Calu3 (cell line): ENCODE results near the gene FOXK1. TPM values are rescaled to one million over a fixed set of nuclear protein-coding genes. Genes with fewer than 3 reads are reported as not detected.

Experiments
- BruUV-seq: library from RNA; stranded (reverse); fragments of 400-500 nt; replicated peaks from 2 replicates; lab custom pipeline; 2021; lab: Mats Ljungman, UMichigan
- CTCF ChIA-PET: fragments of 300-600 bp; sonication (Branson Sonifier 250); formaldehyde crosslinking; loops from one replicate; lab custom pipeline; 2022; ENCODE audit warnings: antibody characterized with exemption; lab: Charles Lee
- DNase-seq: peaks from one replicate; pipeline ENCODE4 v3.0.0; 2022
- H3K27ac Mint-ChIP-seq: one replicate; pipeline ENCODE4 v1.8.0; 2022; ENCODE audit warnings: mixed read lengths; ENCODE audit not compliant: unreplicated experiment
- H3K27me3 Mint-ChIP-seq: one replicate; pipeline ENCODE4 v1.8.0; 2022; ENCODE audit warnings: mixed read lengths; ENCODE audit not compliant: unreplicated experiment
- H3K36me3 Mint-ChIP-seq: one replicate; pipeline ENCODE4 v1.8.0; 2022; ENCODE audit warnings: mild to moderate bottlenecking, moderate library complexity, mixed read lengths; ENCODE audit not compliant: insufficient read depth, unreplicated experiment
- H3K4me1 Mint-ChIP-seq: one replicate; pipeline ENCODE4 v1.8.0; 2022; ENCODE audit warnings: mild to moderate bottlenecking, low read depth, mixed read lengths; ENCODE audit not compliant: unreplicated experiment
- H3K4me3 Mint-ChIP-seq: one replicate; pipeline ENCODE4 v1.8.0; 2022; ENCODE audit warnings: mild to moderate bottlenecking, low read depth, moderate library complexity, mixed read lengths; ENCODE audit not compliant: unreplicated experiment
- H3K9me3 Mint-ChIP-seq: one replicate; pipeline ENCODE4 v1.8.0; 2022; ENCODE audit warnings: low read depth, mixed read lengths; ENCODE audit not compliant: unreplicated experiment
- intact Hi-C: fragments of 100-400 bp; cut with micrococcal nuclease; formaldehyde crosslinking; loops from one replicate; pipeline ENCODE4 v1.10.0; 2022; ENCODE audit not compliant: unreplicated experiment
- total RNA-seq: library from RNA; stranded (reverse); gene quantifications from 2 replicates; pipeline ENCODE4 v1.2.3, GENCODE V29; 2022
- TF ChIP-seq, protein P1 (sequence below): fragments of 200-600 bp; IDR thresholded peaks from one replicate; pipeline ENCODE4 v1.8.0; 2022; ENCODE audit warnings: antibody characterized with exemption; ENCODE audit not compliant: unreplicated experiment

The FOXK1 gene
- total RNA-seq, 1 experiment from 2014 or later = 65.9 TPM

DNA sequence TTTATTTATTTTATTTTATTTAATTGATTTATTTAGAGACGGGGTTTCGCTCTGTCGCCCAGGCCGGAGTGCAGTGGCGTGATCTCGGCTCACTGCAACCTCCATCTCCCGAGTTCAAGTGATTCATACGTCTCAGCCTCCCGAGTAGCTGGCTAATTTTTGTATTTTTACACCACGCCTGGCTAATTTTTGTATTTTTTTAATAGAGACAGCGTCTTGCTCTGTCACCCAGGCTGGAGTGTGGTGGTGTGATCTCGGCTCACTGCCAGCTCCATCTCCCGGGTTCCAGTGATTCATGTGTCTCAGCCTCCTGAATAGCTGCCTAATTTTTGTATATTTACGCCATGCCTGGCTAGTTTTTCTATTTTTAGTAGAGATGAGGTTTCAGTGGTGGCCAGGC is 127.6 kb downstream of the FOXK1 start:
- peaks cover 62% of the 10 kb centered on the region for H3K27me3 Mint-ChIP-seq
- TF ChIP-seq, protein P1, sequence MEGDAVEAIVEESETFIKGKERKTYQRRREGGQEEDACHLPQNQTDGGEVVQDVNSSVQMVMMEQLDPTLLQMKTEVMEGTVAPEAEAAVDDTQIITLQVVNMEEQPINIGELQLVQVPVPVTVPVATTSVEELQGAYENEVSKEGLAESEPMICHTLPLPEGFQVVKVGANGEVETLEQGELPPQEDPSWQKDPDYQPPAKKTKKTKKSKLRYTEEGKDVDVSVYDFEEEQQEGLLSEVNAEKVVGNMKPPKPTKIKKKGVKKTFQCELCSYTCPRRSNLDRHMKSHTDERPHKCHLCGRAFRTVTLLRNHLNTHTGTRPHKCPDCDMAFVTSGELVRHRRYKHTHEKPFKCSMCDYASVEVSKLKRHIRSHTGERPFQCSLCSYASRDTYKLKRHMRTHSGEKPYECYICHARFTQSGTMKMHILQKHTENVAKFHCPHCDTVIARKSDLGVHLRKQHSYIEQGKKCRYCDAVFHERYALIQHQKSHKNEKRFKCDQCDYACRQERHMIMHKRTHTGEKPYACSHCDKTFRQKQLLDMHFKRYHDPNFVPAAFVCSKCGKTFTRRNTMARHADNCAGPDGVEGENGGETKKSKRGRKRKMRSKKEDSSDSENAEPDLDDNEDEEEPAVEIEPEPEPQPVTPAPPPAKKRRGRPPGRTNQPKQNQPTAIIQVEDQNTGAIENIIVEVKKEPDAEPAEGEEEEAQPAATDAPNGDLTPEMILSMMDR = no peak
- no peaks in the 10 kb centered on the region for H3K4me1 Mint-ChIP-seq
- no peaks in the 10 kb centered on the region for H3K36me3 Mint-ChIP-seq
- peaks cover 5% of the 10 kb centered on the region for H3K9me3 Mint-ChIP-seq
- DNase-seq = no peak
- no peak overlapping the region for H3K4me3 Mint-ChIP-seq
- BruUV-seq = no TSS peak
- intact Hi-C loops = no loop called here
- no peak overlapping the region for H3K27ac Mint-ChIP-seq
- CTCF ChIA-PET = no interaction called here

DNA sequence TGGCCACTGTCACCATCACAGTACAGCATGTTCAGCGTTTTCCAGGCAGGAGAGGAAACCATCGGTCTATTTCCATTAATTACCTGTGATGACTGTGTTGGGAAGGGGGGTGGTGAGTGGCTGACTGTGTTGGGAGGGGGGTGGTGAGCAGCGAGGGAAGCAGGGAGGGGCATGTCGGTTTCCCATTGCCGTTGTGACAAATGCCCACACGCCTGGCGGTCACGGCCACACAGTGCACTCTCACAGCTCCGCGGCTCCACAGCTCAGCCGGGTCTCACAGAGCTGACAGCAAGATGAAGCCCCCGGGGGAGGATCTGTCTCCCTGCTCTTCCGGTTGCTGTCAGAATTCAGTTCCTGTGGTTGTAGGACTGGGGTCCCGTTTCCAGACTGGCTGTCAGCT is 132.3 kb downstream of the FOXK1 start:
- BruUV-seq = no TSS peak
- Mint-ChIP-seq H3K4me3 (no peak overlapping the region), H3K27me3 (peaks cover 46% of the 10 kb centered on the region), H3K9me3 (peaks cover 5% of the 10 kb centered on the region), H3K27ac (no peak overlapping the region), H3K4me1 (no peaks in the 10 kb centered on the region), H3K36me3 (no peaks in the 10 kb centered on the region)
- DNase-seq = no peak
- intact Hi-C loops = no loop called here
- TF ChIP-seq, protein P1 = no peak
- CTCF ChIA-PET = no interaction called here

DNA sequence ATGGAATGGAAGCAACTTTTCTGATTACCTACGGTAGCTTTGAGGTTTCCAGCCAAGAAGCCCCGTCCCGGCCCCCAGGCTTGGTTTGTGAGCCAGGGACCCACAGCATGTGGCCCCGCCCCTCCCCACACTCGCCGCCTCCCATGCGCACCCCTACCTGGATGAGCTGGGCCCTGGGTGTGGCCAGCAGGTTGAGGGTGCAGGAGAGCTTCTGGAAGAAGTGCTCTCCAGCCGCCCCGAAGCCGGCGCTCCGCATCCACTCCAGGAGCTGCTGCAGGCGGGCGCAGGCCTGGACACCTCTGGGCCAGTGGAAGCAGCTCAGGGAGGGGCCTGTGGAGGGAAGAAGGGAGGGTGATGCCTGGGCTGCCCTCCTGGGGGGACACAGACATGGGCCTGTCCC is 133.0 kb downstream of the FOXK1 start:
- Mint-ChIP-seq H3K27me3 (peaks cover 52% of the 10 kb centered on the region), H3K9me3 (peaks cover 5% of the 10 kb centered on the region), H3K4me1 (no peaks in the 10 kb centered on the region), H3K4me3 (no peak overlapping the region), H3K36me3 (no peaks in the 10 kb centered on the region), H3K27ac (no peak overlapping the region)
- BruUV-seq = no TSS peak
- intact Hi-C loops = no loop called here
- TF ChIP-seq, protein P1 = no peak
- CTCF ChIA-PET = interaction anchor here (0.6 to 1.2 kb wide), 2 partner anchors 40 to 235 kb away, joined by 3 to 6 read pairs; partner anchors contain the start of gene AP5Z1
- DNase-seq = no peak

DNA sequence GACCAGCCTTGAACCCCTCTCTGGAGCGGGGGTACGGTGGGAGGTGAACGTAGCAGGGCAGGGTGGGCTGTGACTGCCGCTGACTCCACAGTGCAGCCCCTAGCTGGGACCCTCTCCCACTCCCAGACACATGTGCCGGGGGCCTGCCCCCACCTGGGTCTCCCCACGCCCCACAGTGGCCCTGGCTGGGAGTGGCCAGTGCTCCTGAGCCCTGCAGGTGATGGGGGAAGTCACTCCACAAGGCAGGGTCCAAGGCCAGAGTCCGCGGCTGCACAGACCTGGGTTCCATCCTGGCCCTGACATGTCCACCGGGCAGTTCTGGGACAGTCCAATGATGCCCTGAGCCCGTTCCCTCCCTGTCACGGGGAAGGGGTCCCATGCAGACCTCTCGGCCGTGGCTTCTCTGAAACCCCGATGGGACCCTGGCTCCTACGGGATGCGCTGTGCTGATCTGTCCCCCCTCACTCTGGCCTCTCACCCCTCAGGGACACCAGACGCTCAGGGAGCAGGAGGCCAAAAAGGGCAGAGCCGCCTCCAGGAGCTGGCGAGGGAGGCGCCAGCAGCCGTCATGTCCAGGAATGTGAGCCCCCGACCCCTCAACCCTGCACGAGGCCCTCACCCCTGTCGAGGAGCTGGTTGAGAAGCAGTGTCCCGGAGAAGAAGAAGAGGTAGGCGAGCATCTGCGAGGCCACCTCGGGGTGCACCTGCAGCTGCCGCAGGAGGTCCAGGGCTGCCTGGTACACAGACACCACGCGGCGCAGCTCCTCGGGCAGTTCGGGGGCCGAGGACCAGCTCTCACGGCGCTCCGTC is 133.7 kb downstream of the FOXK1 start:
- peaks cover 57% of the 10 kb centered on the region for H3K27me3 Mint-ChIP-seq
- DNase-seq = peak; percentile 30
- H3K27ac Mint-ChIP-seq = no peak overlapping the region
- TF ChIP-seq, protein P1 = peak; percentile 64
- H3K36me3 Mint-ChIP-seq = no peaks in the 10 kb centered on the region
- peaks cover 5% of the 10 kb centered on the region for H3K9me3 Mint-ChIP-seq
- intact Hi-C loops = no loop called here
- no TSS peak for BruUV-seq
- CTCF ChIA-PET = interaction anchor here (0.6 to 1.2 kb wide), 3 partner anchors 10 to 236 kb away, joined by 3 to 6 read pairs (median 4); partner anchors contain the start of gene AP5Z1
- no peak overlapping the region for H3K4me3 Mint-ChIP-seq
- no peaks in the 10 kb centered on the region for H3K4me1 Mint-ChIP-seq
